HG02840 (cell line): ENCODE measurements around the gene C17orf78.
"Not testable (repeated sequence)": the region's sequence is repeated elsewhere in the genome, so short reads cannot be mapped to it uniquely, and the experiment has no call there.

Experiments
- ATAC-seq: cut with Tn5 transposase; IDR thresholded peaks from one replicate; pipeline ENCODE4 v1.9.1; 2021; ENCODE audit warnings: mild to moderate bottlenecking, moderate library complexity, moderate number of reproducible peaks; ENCODE audit not compliant: unreplicated experiment, low FRiP score

The C17orf78 gene

GRCh38 chr17:37375706-37376105 is at the start of gene C17orf78:
Gene C17orf78 (plus strand): TSS chr17:37375985. CDS start chr17:37376093, 108 bp downstream.
- no peak for ATAC-seq

DNA sequence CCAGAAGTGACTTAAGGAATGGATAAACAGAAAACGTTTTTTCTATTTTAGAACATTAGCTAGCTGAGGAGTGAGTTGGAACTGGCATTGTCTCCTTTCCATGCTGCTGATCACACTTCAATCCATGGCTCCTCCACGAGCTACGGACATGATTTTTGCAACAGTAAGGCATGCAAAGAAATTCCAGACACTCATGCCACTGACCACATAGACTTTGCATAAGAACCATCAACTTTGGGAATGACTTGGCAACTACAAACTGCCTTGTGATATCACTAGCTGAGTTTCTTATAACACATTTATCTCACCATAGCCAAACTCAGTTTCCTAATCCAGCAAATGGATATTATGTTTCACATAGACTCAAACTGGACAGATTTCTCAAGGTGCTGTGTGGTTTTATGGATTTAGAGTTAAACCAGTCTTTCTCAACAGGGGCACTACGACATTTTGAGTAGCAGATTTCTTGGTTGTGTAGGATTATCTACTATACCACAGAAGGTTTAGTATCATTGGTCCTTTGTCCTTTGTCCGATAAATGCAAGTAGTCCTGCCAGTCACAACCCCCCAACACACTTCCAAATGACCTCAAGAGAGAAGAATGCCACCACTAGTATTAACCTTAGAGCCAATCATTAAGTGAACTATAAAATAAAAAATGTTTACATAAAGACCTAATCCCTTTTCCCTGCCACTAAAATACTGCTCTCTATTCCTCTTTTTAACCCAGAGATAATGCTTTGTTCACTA is 48.3 kb upstream of the C17orf78 start:
- ATAC-seq = no peak

DNA sequence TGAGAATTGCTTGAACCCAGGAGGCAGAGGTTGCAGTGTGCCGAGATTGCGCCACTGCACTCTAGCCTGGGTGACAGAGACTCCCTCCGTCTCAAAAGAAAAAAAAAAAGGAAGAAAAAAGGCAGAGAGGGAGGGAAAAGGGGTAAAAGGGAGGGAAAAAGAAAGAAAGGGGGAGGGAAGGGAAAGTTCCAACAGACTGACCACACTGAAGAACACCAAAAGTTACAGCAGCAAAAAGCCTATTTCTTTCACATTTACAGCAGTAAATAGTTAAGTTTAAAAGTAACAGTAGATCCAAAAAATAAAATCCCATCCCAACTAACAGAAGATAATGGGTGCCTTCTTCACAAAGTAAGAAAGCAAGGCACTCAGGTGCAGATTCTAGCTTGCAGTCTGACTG is 36.9 kb upstream of the C17orf78 start:
- no peak for ATAC-seq

DNA sequence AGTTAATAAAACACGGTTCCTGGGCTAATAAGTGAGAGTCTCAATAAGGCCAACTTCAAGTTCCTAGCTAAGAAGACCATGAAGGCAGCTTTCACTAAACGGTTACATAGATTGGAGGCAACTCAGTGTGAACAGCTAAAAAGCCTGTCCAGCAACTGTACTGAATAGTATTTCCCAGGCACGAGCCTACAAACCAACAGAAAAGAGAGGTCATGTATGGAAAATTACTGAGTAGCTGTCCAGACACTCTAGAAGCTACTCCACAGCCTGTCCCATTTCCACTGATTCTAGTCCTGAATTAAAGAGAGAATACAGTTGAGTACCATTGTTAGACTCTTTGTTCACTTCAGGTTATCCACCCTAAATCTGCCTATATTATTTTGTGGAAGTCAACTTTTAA is 36.5 kb upstream of the C17orf78 start:
- ATAC-seq = no peak

GRCh38 chr17:37340804-37341203 is 35.0 kb upstream of the C17orf78 start:
- no peak for ATAC-seq

DNA sequence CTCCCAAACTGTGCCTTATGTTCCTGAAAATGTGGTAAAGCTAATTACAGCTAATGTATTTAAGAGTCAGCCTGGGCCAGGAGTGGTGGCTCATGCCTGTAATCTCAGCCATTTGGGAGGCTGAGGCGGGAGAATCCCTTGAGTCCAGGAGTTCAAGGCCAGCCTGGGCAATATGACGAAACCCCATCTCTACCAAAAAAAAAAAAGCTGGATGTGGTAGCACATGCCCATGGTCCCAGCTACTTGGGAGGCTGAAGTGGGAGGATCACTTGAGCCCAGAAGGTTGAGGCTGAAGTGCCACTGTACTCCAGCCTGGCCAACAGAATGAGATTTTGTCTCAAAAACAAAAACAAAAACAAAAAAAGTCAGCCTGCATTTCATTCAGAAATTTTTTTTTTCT is 33.2 kb upstream of the C17orf78 start:
- ATAC-seq = no peak

DNA sequence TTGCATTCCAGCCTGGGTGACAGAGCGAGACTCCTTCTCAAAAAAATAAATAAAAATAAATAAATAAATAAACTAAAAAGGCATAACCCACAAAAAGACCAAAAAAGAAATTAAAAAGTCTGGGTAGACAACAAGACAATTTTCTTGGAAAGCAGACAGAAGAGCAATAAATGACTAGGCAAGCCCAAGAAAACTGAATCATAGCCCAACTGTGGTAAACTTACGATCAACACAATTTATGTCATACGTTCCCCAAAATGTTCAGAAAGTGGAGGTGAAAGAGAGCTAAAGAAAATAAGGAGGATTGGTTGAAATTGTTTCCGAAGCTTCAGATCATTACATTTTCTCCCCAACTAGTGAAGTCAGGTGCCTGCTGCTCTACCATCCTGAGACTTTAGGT is 31.3 kb upstream of the C17orf78 start:
- ATAC-seq = no peak

GRCh38 chr17:37346863-37347402 is 28.9 kb upstream of the C17orf78 start:
- ATAC-seq = not testable (repeated sequence)

DNA sequence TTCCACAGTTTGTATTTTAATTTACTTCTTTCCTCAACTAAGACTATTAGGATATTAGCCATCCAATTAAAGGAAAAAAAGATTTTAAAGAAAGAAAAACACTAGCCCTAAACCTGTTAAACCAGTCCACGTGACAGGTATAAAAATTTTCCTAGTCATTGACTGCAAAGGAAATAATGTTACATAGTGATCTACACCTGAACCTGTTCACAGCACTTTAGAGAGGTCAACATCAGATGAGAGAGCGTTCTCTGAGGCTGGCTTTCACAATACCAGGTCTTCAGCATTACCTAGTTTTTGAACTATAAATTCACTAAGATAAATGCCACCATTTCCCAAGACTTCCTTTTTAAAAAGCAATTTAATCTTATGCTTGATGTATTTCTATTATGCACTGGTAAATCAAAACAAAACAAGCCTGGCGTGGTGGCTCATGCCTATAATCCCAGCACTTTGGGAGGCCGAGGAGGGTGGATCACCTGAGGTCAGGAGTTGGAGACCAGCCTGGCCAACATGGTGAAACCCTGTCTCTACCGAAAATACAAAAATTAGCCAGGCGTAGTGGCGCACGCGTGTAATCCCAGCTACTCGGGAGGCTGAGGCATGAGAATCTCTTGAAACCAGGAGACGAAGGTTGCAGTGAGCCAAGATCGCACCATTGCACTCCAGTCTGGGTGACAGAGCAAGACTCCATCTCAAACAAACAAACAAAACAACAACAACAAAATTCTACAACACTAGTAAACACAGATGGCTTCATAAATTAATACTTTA is 18.8 kb upstream of the C17orf78 start:
- ATAC-seq = not testable (repeated sequence)

GRCh38 chr17:37358098-37358829 is 17.5 kb upstream of the C17orf78 start:
- peak; percentile 8 for ATAC-seq

GRCh38 chr17:37358830-37359681 is 16.7 kb upstream of the C17orf78 start:
- peak; percentile 90 for ATAC-seq

DNA sequence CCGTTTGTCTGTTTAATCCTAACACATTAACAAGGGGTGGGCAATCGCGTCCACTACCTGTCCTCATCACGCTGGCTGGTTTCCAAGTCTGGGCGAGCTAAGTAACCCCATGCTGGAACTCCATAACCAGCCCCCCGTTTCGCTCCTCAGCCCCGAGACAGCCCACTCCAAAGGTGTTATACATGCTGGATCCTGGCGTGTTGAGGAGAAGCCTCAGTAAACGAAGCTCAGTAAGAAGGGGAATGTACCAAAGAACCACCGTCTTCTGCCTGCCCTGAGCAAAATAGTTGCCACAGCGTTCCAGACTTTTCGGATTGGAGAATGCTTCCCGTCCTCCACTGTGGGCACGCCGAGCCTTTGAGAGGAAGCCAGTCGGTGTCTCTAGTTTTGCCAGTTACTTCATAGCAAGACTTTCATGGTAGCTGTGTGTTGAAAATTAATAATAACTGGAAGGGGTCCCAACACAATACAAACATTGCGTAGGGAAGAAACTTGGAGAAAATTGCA is 16.1 kb upstream of the C17orf78 start:
- no peak for ATAC-seq

- no peak for ATAC-seq
These were observed 15.2 kb upstream of the C17orf78 start for GRCh38 chr17:37360632-37361031.

DNA sequence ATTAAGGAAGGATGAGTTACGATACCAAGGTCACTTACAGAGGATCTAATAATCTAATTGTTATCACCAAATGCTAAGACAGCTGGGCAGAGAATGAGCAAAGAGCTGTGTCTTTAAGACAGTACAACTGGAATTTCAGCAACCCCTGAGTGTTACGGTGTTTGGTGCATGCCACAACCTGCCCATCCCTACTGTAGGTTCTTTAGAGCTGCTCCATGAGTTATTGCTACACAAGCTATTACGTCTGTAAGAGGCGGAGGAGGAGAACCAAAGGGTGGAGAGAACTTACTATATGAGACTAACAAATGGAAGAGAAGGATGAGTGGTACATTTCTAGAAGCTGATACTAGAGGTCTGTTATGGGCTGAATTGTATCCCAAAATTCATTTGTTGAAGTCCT is 14.2 kb upstream of the C17orf78 start:
- ATAC-seq = no peak

DNA sequence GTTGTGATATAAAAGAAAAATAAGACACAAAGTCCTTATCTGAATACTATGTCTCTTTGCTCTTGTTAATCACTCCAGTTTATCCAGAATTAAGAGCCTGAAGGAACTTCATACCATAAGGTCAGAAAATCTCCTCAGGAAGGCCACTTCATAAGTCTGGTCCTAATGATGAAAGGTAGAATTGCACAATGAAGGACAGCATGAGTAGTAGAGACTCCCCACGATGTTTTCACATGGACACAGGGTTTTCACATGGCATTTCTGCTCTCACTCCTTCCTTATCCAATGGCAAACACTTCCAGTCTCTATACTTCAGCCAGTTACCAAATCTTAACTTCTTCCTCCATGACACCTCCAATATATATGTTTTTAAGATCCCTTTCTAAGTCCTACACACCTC is 10.2 kb upstream of the C17orf78 start:
- ATAC-seq = no peak

DNA sequence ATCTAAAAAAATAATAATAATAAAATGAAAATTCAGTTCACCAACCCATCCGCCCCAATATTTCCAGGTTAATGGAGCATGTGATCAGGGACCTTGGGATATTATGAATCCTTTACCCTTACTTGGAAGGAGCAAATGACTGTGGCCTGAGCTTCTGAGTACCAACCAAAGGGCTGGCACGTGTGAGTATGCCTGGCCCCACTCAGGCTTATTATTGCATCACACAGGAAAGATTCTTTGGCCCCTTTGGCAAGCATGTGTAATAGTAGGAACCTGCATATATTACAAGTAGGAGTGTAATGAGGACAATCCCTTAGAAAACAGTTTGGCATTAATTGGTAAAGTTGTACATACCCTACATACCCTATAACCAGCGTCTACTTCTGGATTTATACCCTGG is 7.2 kb upstream of the C17orf78 start:
- no peak for ATAC-seq

- ATAC-seq = no peak
These were observed 2.1 kb upstream of the C17orf78 start for GRCh38 chr17:37373530-37374159.

DNA sequence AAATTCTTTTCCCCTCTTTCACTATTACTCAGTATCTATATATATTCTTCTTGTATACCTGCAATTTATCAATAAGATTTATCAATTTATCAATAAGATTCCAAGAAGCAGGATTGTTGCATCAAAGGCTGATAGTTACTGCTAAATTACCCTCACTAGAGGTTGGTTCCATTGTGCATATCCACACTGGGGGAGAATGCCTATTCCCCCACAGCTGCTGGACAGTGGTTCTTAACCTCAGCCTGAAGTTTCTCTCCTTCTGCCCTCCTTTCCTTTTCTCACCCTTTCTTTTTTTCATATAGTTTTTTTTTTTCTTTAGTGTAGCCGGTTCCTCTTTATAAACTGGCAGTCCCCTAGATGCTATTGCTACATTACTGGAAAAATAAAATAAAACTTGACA is 6.3 kb downstream of the C17orf78 start:
- ATAC-seq = no peak

- ATAC-seq = no peak
These were observed 8.9 kb downstream of the C17orf78 start for GRCh38 chr17:37384560-37385149.
